HG02943 (cell line): ENCODE data around the gene LGI4.

Source experiments
- ATAC-seq: cut with Tn5 transposase; IDR thresholded peaks from one replicate; pipeline ENCODE4 v1.9.1; 2021; ENCODE audit warnings: mild to moderate bottlenecking, low read depth, moderate library complexity; ENCODE audit not compliant: unreplicated experiment

Gene LGI4

GRCh38 chr19:35125270-35125717 is 9.6 kb downstream of the LGI4 start:
- no peak for ATAC-seq

- peak; percentile 67 for ATAC-seq
Observed at GRCh38 chr19:35124098-35125060, 10.5 kb downstream of the LGI4 start.

GRCh38 chr19:35123573-35123972 is 11.3 kb downstream of the LGI4 start:
- ATAC-seq = no peak

DNA sequence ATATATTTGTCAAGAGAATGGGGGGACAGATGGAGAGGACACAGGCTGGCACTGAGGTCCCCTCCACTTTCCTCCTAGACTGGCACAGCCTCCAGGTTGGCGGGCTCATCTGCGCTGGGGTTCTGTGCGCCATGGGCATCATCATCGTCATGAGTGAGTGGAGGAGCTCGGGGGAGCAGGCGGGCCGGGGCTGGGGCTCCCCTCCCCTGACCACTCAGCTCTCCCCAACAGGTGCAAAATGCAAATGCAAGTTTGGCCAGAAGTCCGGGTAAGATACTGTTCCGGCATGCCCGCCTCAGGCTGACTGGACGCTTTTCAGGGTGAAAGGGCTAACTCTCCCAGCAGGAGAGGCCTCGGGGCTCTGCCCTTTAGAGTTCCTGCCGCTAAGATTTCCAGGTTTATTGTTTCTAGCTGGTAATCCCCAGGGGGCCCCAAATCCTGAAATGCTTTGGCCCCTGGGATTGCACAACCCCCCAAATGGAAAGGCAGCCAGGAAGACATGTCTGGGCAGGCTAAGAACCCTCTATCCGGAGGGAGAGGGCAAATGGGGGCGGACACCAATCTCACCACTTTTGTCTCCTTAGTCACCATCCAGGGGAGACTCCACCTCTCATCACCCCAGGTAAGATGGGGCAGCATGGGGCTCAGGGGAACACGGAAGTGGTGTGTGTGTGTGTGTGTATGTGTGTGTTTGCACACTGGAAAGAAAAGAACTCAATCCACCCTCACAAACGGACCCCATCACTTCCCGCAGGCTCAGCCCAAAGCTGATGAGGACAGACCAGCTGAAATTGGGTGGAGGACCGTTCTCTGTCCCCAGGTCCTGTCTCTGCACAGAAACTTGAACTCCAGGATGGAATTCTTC is 11.9 kb downstream of the LGI4 start:
- no peak for ATAC-seq

GRCh38 chr19:35120898-35121297 is 14.0 kb downstream of the LGI4 start:
- ATAC-seq = no peak

DNA sequence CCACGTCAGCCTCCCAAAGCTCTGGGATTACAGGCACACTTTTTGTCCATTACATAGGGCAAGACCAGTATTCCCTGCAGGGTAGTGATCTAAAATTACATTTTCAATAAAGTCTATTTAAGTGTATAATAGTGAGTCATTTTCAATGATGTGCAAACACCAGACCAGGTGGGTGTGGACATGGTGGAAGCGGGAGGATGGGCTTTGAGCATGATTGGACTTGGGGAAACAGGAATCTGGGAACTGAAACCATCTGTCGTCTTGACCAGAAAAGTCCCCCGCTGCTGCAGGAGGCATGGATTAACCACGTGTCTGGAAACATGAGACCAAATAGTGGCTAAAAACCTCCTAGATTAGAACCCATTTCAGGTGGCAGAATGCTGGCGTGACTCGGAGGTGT is 14.4 kb downstream of the LGI4 start:
- no peak for ATAC-seq

DNA sequence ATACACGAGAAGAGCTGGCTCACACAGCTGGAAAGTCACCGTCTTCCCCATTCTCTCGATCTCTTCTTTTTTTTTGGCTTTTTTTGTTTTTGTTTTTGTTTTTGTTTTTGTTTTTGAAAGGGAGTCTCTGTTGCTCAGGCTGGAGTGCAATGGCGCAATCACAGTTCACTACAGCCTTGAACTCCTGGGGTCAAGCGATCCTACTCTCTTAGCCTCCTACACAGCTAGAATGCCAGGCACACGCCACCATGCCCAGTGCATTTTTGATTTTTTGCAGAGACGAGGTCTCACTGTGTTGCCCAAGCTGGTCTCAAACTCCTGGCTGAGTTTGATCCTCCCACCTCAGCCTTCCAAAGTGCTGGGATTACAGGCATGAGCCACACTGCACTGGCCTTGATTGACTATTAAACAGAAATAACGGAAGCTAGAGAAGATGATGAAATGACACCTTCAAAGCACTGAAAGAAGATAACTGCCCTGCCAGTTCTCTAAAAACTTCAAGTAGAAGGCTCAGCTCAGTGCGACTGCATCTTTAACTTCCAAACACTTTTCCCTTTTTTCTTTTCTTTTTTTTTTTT is 15.2 kb downstream of the LGI4 start:
- ATAC-seq = no peak

GRCh38 chr19:35119091-35119490 is 15.8 kb downstream of the LGI4 start:
- ATAC-seq = no peak

DNA sequence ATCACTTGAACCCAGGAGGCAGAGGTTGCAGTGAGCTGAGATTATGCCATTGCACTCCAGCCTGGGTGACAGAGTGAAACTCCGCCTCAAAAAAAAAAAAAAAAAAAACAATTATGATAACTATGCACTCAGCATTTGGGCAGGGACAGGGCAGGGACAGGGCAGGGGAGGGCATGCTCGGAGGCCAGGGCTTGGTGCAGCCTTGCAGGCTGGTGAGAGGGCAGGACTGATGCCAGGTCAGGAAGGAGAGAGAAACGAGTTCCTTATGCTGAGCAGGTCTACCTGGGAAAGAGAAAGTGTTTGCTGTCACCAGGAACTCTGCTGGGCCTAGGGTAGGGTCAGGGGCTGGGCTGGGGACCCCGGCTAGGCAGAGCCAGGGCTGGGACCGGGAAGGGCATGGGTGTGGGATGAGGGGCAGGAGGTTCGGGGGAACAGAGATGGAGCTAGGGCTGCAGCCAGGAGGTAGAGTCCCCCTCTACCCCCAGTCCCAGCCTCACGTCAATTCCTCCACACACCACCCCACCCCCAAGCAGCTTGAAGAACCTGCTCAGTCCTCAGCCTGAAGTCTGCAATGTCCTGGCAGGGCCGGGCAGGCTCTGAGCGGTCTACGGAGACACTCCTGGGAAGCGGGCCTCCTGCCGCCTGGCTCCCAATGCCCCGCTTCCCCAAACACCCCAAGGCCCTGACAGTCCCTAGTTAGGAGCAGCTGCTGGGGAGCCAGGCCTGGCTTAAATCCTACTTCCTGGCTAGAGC is 16.4 kb downstream of the LGI4 start:
- no peak for ATAC-seq

GRCh38 chr19:35117799-35118198 is 17.1 kb downstream of the LGI4 start:
- no peak for ATAC-seq

DNA sequence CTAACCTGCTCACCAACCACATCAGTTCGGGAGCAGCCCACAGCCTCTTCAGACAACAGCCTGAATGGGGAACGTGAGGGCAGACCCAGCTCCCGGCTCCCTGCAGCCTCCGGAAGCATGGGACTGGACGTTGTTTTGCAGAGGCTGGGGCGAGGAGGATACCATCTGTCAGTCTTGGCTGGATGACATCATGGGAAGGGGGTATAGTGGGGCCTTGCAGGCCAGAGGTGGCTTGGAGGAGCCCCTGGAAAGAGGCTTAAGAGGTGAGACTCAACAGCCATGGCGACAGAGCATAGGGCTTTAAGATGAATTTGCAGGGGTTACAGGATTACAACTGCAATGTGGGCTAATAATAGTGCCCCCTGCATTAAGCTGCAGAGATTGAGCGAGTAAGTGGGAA is 17.7 kb downstream of the LGI4 start:
- ATAC-seq = no peak

GRCh38 chr19:35116072-35116801 is 18.6 kb downstream of the LGI4 start:
- no peak for ATAC-seq

- no peak for ATAC-seq
Observed at GRCh38 chr19:35115177-35115951, 19.5 kb downstream of the LGI4 start, which contains the start of gene FXYD3. Gene FXYD3, plus strand, starts transcription at chr19:35115823. Its CDS starts 3,554 bp downstream, at chr19:35119377.

DNA sequence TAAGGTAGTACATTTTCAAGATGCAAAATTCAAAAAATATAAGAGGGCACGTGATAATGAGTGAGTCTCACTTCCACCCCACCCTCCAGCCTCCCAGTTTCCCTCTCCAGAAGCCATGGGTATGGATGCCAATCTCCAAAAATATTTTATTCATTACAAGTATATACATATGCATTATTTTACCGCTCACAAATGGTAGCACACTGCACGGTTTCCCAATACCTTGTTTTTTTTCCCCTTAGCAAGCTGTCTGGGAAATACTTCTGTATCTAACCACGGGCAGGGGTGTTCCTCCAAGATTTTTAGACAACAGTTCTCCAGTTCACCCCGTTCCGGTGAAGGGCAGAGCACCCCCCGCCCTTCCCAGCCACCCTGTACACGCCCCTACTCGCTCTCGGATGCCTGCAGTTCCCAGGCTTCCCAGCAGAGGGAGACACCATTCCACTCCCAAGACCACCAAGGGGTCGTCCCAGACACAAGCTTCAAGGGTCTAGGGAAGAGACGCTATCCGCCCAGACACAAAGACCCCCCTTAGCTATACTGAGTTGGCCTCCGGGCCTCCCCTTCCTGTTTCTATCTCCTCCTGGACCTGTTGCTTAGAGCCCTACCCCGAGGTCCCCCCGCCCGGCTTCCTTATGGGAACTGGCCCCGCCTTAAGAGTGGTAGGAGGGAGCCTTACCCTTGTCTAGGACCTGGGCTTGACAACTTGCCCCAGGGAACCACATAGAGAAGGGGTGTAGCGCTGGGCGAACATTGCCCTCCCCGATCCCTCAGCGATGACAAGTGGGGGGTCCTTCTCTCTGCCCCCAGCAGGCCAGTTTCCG is 20.3 kb downstream of the LGI4 start:
- ATAC-seq = no peak

DNA sequence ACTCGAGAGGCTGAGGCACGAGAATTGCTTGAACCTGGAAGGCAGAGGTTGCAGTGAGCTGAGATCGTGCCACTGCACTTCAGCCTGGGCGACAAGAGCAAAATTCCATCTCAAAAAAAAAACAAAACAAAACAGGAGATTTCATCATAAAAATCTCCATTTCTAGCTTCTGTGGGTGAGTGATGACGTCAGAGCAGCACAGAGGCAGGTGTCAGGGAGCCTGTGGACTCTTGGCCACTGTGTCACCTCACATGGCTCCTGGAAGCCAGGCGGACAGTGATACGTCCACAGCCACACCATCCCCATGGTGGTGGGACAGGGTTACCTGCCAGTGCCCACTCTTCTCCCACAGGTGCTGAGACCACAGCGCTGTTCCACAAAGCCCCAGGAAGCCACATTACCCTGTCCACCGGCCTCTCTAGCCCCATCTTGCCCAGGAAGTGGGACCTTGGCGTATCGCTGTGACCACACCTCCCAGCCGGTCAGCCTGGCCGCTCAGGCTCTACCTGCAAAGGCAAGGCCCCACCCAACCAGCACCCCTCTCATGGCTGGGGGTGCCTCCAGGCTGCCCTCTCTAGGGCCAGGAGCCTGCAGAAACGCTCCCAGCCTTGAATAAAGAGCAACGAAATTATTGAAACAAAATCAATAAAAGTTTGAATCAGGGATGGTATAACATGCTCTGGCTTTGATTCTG is 21.7 kb downstream of the LGI4 start:
- no peak for ATAC-seq

DNA sequence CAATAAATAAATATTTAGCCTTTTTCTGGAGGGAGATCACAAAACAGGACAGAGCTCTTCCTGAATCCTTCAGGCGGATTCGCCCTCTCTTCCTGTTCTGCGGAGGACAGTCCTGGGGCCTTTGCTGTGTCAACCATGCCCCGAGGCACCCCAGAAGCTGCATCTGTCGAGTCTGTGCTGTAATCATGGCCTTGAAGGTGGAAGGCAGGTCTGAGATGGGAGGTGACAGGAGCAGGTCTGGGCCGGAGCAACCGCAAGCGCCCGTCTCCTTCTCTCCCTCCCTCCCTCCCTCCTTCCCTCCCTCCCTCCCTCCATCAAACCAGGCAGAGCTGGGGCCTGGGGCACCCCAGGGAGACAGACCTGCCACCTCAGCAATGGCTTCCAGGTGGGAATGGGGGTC is 23.9 kb downstream of the LGI4 start:
- no peak for ATAC-seq

DNA sequence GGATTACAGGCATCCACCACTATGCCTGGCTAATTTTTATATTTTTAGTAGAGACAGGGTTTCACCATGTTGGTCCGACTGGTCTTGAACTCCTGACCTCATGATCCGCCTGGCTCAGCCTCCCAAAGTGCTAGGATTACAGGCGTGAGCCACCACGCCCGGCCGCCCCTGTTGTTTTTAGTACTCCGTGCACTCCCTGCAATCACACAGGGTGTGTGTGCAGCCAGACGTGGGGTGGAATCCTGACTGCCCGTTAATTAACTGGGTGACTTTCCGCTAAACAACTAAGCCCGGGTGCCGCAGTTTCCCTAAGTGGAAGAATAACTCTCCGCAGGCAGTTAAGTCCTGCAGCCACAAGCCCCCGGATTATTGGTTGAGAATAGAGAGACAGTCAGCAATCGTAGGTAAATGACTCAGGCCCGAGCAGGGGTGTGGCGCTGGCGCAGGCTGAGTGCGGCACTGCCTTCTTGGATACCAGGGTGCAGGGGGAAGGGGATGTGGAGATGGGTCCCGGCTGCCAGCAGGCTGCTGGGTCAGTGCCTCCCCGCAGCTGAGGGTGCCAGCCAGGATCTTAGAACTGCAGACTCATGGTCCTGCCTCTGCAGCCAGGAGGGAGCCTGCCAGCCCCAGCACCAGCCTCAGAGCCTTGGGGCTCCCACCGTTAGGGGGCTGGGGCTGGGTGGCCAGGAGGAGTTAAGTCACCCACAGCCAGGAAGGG is 25.3 kb downstream of the LGI4 start:
- ATAC-seq = no peak
